Uterus (tissue), 4 donors: ENCODE data around the gene CHAF1A. TPM values are rescaled to one million over a fixed set of nuclear protein-coding genes. Genes with fewer than 3 reads are reported as not detected.

Experiments used
- DNase-seq, 2 donors: peaks; one replicate each; pipeline ENCODE4 v3.0.0-alpha.2; 2019 to 2020
- H3K27ac ChIP-seq, 2 donors: fragments of 200-600 bp; sonication (generic); 1 replicate in 1 of 2; 2 replicates in 1 of 2; pipeline ENCODE4 v1.5.1; 2016 to 2018
- H3K27me3 ChIP-seq, 2 donors: fragments of 200-600 bp; sonication (generic); one replicate each; pipeline ENCODE4 v1.5.1; 2018 to 2019; ENCODE audit warnings: control low read depth in 1 of 2
- H3K36me3 ChIP-seq, 2 donors: fragments of 200-600 bp; sonication (generic); one replicate each; pipeline ENCODE4 v1.5.1; 2019; ENCODE audit warnings: control low read depth in 1 of 2
- H3K4me1 ChIP-seq, 2 donors: fragments of 200-600 bp; sonication (generic); one replicate each; pipeline ENCODE4 v1.5.1; 2018 to 2019; ENCODE audit warnings: control low read depth in 1 of 2
- H3K4me3 ChIP-seq, 2 donors: fragments of 200-600 bp; sonication (generic); 1 replicate in 1 of 2; 2 replicates in 1 of 2; pipeline ENCODE4 v1.5.1; 2018 to 2019; ENCODE audit warnings: mild to moderate bottlenecking in 1 of 2
- H3K9me3 ChIP-seq, 2 donors: fragments of 200-600 bp; sonication (generic); one replicate each; pipeline ENCODE4 v1.5.1; 2019; ENCODE audit warnings: control low read depth in 1 of 2
- CTCF ChIP-seq, 4 experiments: fragments of 200-600 bp in 2 of 4; fragments of 450-650 bp in 2 of 4; sonication (generic) in 2 of 4; IDR thresholded peaks; one replicate each; pipeline ENCODE4 v1.5.1; 2016 to 2019; ENCODE audit warnings: antibody characterized with exemption in 4 of 4, mild to moderate bottlenecking in 2 of 4, moderate library complexity in 1 of 4
- POLR2A ChIP-seq, 2 donors: fragments of 450-650 bp; IDR thresholded peaks; one replicate each; pipeline ENCODE4 v1.6.1; 2016; ENCODE audit warnings: antibody characterized with exemption in 2 of 2, mild to moderate bottlenecking in 1 of 2, moderate library complexity in 1 of 2
- intact Hi-C: fragments of 100-400 bp; cut with DNase I; formaldehyde crosslinking; loops from one replicate; pipeline ENCODE4 v1.15.1; 2023; ENCODE audit warnings: low total_unique reads
- microRNA-seq: library from miRNA; unstranded; fragments of <30 nt; microRNA quantifications from one replicate; pipeline ENCODE4, GENCODE V29; 2016; ENCODE audit warnings: borderline microRNAs expressed, borderline replicate concordance
- small RNA-seq: library from RNA; depleted of rRNA; stranded (forward); fragments of <200 nt; gene quantifications from one replicate; pipeline ENCODE3, GENCODE V24; 2016
- total RNA-seq, 4 donors: library from RNA; depleted of rRNA in 3 of 4; stranded (reverse); fragments of >200 nt in 3 of 4; gene quantifications; one replicate each; pipeline versions ENCODE4 v1.1.0 to v1.2.4, GENCODE V29; 2014 to 2023
- donor health status: DM: yes; HTN: yes; CAD: no.

The CHAF1A gene
- total RNA-seq, 4 donors from 2014 or later: 0.59 to 12.9 (median 8.0) TPM

DNA sequence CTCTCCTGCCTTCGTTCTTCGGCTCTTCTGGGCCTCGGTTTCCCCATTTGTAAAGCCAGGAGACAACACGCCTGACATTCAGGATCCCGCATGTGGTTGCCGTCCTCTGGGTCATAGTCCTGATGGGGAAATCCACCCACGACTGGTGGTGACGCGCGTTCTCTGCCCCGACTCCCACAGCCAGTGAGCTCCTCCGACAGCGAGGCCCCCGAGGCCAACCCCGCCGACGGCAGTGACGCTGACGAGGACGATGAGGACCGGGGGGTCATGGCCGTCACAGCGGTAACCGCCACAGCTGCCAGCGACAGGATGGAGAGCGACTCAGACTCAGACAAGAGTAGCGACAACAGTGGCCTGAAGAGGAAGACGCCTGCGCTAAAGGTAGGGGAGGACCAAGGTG, 86.1 kb downstream of the CHAF1A start:
- no peak for TF ChIP-seq POLR2A (IDR thresholded peaks at IDR 0.05)
- TF ChIP-seq CTCF (IDR thresholded peaks at IDR 0.05): no peak
- no peaks in the 10 kb centered on the region for H3K36me3 ChIP-seq

DNA sequence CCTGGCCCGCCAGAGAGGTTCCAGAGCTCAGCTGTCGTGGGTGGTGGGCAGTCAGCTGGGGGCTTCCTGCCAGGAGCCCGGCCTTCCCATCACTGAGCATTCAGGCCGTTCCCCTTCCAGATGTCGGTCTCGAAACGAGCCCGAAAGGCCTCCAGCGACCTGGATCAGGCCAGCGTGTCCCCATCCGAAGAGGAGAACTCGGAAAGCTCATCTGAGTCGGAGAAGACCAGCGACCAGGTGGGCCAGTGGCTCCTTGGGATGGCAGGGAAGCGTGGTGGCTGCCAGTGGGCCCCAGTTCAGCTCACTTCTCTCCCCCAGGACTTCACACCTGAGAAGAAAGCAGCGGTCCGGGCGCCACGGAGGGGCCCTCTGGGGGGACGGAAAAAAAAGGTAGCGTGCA, 89.0 kb downstream of the CHAF1A start:
- no peaks in the 10 kb centered on the region for H3K27me3 ChIP-seq
- TF ChIP-seq CTCF (IDR thresholded peaks at IDR 0.05) (no peak), POLR2A (IDR thresholded peaks at IDR 0.05) (no peak)
- no peak overlapping the region for H3K27ac ChIP-seq
- no peaks in the 10 kb centered on the region for H3K36me3 ChIP-seq
- no peak overlapping the region for H3K4me3 ChIP-seq
- DNase-seq: no peak
- intact Hi-C loops: no loop called here
- no peaks in the 10 kb centered on the region for H3K9me3 ChIP-seq
- no peaks in the 10 kb centered on the region for H3K4me1 ChIP-seq

More for the DNA sequence above, 86.1 kb downstream of the CHAF1A start:
- H3K27me3 ChIP-seq: no peaks in the 10 kb centered on the region
- no peaks in the 10 kb centered on the region for H3K4me1 ChIP-seq
- DNase-seq: no peak
- no peak overlapping the region for H3K4me3 ChIP-seq
- H3K9me3 ChIP-seq: no peaks in the 10 kb centered on the region
- intact Hi-C loops: no loop called here
- no peak overlapping the region for H3K27ac ChIP-seq

DNA sequence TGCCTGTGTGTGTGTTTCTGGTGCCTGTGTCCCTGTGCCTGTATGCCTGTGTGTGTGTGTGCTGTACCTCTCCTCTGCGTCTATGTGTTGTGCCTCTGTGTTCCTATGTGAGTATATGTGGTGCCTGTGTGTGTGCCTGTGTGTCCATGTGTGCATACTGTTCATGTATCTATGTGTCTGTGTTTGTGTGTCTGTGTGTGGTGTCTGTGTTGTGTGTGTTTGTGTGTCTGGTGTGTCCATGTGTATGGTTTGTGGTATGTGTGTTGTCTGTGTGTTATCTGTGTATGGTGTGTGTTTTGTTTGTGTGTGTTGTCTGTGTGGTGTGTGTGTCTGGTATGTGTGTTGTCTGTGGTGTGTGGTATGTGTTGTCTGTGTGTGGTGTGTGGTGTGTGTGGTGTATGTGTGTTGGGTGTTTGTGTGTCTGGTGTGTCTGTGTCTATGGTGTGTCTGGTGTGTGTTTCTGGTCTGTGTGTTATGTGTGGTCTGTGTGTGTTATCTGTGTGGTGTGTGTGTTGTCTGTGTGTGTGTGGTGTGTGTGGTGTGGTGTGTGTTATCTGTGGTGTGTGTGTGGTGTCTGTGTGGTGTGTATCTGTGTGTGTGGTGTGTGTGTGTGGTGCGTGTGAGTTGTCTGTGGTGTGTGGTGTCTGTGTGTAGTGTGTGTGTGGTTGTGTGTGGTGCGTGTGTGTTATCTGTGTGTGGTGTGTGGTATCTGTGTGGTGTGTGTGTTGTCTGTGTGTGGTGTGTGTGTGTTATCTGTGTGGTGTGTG, 90.1 kb downstream of the CHAF1A start:
- H3K27ac ChIP-seq: no peak overlapping the region
- DNase-seq: no peak
- no peaks in the 10 kb centered on the region for H3K27me3 ChIP-seq
- intact Hi-C loops: no loop called here
- no peak overlapping the region for H3K4me3 ChIP-seq
- no peak for TF ChIP-seq POLR2A (IDR thresholded peaks at IDR 0.05)
- H3K9me3 ChIP-seq: no peaks in the 10 kb centered on the region
- H3K4me1 ChIP-seq: no peaks in the 10 kb centered on the region
- no peaks in the 10 kb centered on the region for H3K36me3 ChIP-seq

Small RNAs within 50 kb of the gene (microRNA-seq; reads per million reads assigned to microRNA genes)
- not detected for gene MIR4746

Small RNAs within 50 kb of the gene (small RNA-seq; reads per million reads assigned to genes)
- not detected for gene MIR4746

Other genes with a start within 250 kb of the CHAF1A start
- not detected for gene CREB3L3, start 249.0 kb upstream of the CHAF1A start, total RNA-seq
- 10 to 100 TPM in 3 of 4 donors, 1 to 10 TPM in 1; 1.3 to 23.2 (median 15.1) TPM for gene SIRT6, start 220.1 kb upstream of the CHAF1A start, total RNA-seq
- gene ANKRD24, start 220.0 kb upstream of the CHAF1A start, total RNA-seq: 1 to 10 TPM in 2 of 4 donors, under 1 TPM in 1, not detected in 1; 0.64 to 1.8 (median 1.2) TPM
- 1 to 10 TPM in 3 of 4 donors, not detected in 1; 1.2 to 1.8 (median 1.5) TPM for gene EBI3, start 173.1 kb upstream of the CHAF1A start, total RNA-seq
- 10 to 100 TPM; 13.3 to 29.1 (median 21.5) TPM for gene YJU2, start 155.6 kb upstream of the CHAF1A start, total RNA-seq
- gene SHD, start 123.4 kb upstream of the CHAF1A start, total RNA-seq: under 1 TPM in 1 of 4 donors, not detected in 3; 0.41 TPM
- gene TMIGD2, start 100.3 kb upstream of the CHAF1A start, total RNA-seq: under 1 TPM in 1 of 4 donors, not detected in 3; 0.97 TPM
- 1 to 10 TPM in 1 of 4 donors, not detected in 3; 3.1 TPM for gene FSD1, start 98.0 kb upstream of the CHAF1A start, total RNA-seq
- 1 to 10 TPM in 3 of 4 donors, under 1 TPM in 1; 0.29 to 9.4 (median 6.2) TPM for gene STAP2, start 63.8 kb upstream of the CHAF1A start, total RNA-seq
- gene MPND, start 59.1 kb upstream of the CHAF1A start, total RNA-seq: 10 to 100 TPM in 1 of 4 donors, 1 to 10 TPM in 1, under 1 TPM in 1, not detected in 1; 0.51 to 13.8 (median 5.8) TPM
- gene SH3GL1, start 2.1 kb upstream of the CHAF1A start, total RNA-seq: 10 to 100 TPM; 11.8 to 69.3 (median 29.5) TPM
- gene UBXN6, start 55.2 kb downstream of the CHAF1A start, total RNA-seq: 100 to 1,000 TPM in 2 of 4 donors, 10 to 100 TPM in 2; 61.5 to 266 (median 90.0) TPM
- 10 to 100 TPM in 3 of 4 donors, 1 to 10 TPM in 1; 8.5 to 65.8 (median 34.8) TPM for gene HDGFL2, start 69.7 kb downstream of the CHAF1A start, total RNA-seq
- 10 to 100 TPM in 3 of 4 donors, 1 to 10 TPM in 1; 7.9 to 78.3 (median 16.2) TPM for gene PLIN4, start 115.8 kb downstream of the CHAF1A start, total RNA-seq
- 10 to 100 TPM in 1 of 4 donors, 1 to 10 TPM in 3; 1.5 to 11.1 (median 3.0) TPM for gene PLIN5, start 132.6 kb downstream of the CHAF1A start, total RNA-seq
- gene LRG1, start 137.4 kb downstream of the CHAF1A start, total RNA-seq: 1 to 10 TPM in 2 of 4 donors, under 1 TPM in 1, not detected in 1; 0.59 to 1.1 (median 1.1) TPM
- gene SEMA6B, start 157.0 kb downstream of the CHAF1A start, total RNA-seq: 10 to 100 TPM in 1 of 4 donors, 1 to 10 TPM in 3; 1.8 to 48.1 (median 5.5) TPM
- gene TNFAIP8L1, start 236.9 kb downstream of the CHAF1A start, total RNA-seq: 10 to 100 TPM in 1 of 4 donors, 1 to 10 TPM in 2, under 1 TPM in 1; 0.77 to 20.6 (median 9.1) TPM